HG03460 (cell line): ENCODE data around the gene MON1B.
"Not testable (repeated sequence)": the region's sequence is repeated elsewhere in the genome, so short reads cannot be mapped to it uniquely, and the experiment has no call there.

Experiments
- ATAC-seq: cut with Tn5 transposase; IDR thresholded peaks from one replicate; pipeline ENCODE4 v1.9.1; 2021; ENCODE audit not compliant: unreplicated experiment

The MON1B gene

GRCh38 chr16:77190478-77191258, at the start of gene MON1B:
Gene MON1B (plus strand): TSS chr16:77191190. CDS start chr16:77191486, 296 bp downstream.
- peak; percentile 96 for ATAC-seq

DNA sequence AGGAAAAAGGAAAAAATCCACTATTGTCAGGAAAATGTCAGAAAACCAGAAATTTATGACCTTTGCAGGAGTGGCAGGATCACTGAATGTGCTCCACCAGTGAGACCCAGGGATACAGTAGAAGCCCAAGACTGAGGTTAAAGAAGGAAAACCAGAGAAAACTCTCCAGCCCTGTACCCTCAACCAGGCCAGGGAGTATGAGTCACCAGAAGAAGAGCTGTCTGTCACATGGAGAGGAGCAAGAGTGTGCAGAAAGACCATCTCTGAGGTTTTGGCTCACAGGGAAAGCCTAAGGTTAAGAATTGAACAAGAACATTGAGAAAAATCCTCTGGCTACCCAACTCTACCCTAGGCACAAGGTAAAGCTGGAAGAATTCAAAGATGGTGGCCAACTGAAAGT, 47.6 kb upstream of the MON1B start:
- ATAC-seq = no peak

DNA sequence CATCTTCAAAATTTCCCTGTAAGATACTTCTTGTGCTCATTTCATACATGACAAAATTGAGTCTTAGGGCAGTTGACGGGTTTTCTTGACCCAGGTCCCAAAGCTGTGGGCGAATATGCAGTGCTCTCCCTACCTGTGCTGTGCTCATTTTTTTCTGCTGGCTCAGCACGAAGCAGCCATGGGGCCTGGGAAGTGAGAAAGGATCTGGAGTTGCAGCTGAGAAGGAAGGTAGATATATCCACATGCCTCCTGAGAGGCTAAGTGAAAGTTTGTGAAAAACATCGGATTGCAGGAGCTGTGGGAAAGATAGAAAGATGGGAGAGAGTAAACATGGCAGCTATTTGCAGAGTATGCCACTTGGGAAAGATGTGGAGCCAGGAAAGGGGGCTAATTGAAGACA, 42.9 kb upstream of the MON1B start:
- ATAC-seq = no peak

GRCh38 chr16:77157346-77158058, 33.5 kb upstream of the MON1B start:
- ATAC-seq = no peak

- ATAC-seq = no peak
Observed at GRCh38 chr16:77158293-77158692, 32.7 kb upstream of the MON1B start.

GRCh38 chr16:77165006-77165405, 26.0 kb upstream of the MON1B start:
- no peak for ATAC-seq

- not testable (repeated sequence) for ATAC-seq
Observed at GRCh38 chr16:77165536-77166236, 25.3 kb upstream of the MON1B start.

DNA sequence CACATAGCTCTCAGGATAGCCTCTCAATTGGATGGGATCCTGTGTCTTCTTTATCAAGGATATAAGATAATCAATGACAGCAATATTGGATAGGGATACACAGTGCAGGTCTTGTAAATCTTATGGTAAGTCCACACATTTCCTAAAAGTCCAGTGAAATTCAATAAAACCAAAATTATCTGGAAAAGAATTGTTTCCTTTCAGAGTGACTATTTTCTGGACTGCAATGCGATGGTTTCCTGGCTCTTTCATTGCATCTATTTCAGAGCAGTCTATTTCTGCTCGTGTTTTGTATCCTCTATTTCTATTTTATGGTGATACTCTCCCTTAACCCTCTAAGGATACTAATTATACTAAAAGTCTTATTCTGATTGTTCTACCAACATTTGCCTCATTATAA, 24.3 kb upstream of the MON1B start:
- no peak for ATAC-seq

DNA sequence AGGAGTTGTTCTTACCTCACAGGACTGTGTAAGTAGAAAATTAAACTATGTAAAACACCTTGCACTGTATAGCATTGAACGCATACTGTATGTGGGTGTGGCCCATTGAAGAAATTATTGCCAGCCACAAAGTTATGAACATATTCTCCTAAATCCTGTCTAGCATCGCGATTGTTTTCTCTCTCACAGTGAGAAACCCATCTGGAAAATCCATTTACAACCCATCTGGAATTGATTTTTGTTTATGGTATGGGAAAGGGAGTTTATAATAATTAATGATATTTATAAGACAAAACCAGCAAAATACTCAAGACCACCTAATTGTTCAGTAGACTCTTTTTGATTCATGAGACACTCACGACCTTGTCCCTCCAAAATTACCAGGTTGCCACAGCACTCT, 22.1 kb upstream of the MON1B start:
- no peak for ATAC-seq

DNA sequence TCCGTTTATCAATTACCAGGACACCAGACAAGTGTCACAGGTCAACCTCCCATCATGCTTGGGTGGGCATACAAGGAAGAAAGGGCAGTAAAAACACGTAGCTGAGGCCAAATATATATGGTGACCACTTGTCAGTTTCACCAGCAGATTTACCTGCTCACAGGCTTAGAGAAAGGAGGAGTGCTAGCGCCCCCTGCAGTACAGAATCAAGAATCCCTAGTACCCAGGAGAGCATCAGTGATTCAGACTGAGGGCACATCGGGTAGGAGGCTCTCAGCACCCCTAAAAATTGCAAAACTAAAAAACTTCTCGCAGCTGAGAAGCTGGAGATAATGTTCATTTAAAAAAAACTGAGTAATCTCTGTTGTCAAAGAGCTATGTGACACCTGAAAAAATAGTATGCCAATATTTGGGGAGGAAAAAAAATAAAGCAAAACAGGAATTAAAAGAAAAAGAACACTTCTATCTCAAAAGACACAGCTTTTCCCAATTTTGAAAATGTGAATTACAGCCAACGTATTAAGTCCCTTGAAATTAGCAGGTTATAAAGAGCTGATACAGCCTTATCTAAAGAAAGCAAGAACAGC, 21.2 kb upstream of the MON1B start:
- no peak for ATAC-seq

- no peak for ATAC-seq
Observed at GRCh38 chr16:77170805-77171204, 20.2 kb upstream of the MON1B start.

DNA sequence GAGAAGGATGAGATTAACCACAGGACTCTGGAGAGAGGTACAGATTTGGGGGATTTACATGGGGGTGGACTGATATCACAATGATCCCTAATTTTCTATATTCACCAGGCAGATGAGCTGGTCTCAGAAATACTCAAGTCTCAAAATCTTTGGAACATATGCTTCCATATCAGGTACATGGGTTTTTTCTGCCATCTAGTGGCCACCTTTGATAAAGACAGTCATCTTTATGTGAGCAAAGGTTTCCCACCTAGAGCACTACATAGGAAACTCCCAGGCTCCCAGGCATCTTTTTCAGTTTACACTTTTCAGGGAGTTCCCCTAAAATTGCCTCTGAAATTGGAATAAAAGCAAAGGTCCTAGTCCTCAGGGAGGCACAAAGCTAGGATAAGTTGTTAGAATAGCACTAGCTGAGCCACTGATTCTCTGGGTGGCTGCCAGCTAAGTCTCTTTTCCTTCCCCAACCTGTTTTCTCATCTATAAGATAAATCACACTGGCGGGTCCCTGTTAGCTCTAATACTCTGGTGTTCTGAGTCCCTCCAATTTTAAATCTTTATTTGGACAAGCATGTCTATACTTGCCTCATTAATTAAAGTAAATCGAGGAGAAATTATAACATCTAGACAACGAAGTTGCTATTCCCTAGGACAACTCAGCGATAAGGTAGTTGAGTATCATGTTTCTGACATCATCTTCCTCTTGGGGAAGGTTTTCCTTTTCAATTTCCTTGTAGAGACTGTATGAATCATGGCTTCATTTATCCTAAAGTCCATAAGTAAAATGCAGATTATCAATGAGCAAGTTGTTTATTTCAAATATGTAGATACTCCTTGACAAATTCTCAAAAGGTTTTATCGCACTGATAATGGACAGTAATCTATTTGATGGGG, 19.0 kb upstream of the MON1B start:
- peak; percentile 83 for ATAC-seq

GRCh38 chr16:77172951-77173350, 18.0 kb upstream of the MON1B start:
- ATAC-seq = no peak

- no peak for ATAC-seq
Observed at GRCh38 chr16:77183137-77183536, 7.9 kb upstream of the MON1B start.

DNA sequence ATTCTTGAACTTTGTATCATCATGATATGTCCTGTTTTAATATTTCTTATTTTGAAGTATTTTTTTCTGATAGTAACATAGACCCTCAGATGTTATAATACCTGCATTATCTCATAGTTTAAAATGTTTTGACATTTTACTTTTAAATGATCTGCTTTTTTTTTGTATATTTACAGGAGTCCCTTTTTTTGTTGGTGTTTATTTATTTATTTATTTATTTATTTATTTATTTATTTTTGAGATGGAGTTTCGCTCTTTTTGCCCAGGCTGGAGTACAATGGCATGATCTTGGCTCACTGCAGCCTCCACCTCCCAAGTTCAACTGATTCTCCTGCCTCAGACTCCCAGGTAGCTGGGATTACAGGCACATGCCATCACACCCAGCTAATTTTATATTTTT, 4.7 kb upstream of the MON1B start:
- ATAC-seq = not testable (repeated sequence)

- peak; percentile 2 for ATAC-seq
Observed at GRCh38 chr16:77190190-77190477, 856 bp upstream of the MON1B start.

- ATAC-seq = peak; percentile 0
Observed at GRCh38 chr16:77191259-77191969, 424 bp downstream of the MON1B start.

GRCh38 chr16:77193377-77193776, 2.4 kb downstream of the MON1B start:
- no peak for ATAC-seq

DNA sequence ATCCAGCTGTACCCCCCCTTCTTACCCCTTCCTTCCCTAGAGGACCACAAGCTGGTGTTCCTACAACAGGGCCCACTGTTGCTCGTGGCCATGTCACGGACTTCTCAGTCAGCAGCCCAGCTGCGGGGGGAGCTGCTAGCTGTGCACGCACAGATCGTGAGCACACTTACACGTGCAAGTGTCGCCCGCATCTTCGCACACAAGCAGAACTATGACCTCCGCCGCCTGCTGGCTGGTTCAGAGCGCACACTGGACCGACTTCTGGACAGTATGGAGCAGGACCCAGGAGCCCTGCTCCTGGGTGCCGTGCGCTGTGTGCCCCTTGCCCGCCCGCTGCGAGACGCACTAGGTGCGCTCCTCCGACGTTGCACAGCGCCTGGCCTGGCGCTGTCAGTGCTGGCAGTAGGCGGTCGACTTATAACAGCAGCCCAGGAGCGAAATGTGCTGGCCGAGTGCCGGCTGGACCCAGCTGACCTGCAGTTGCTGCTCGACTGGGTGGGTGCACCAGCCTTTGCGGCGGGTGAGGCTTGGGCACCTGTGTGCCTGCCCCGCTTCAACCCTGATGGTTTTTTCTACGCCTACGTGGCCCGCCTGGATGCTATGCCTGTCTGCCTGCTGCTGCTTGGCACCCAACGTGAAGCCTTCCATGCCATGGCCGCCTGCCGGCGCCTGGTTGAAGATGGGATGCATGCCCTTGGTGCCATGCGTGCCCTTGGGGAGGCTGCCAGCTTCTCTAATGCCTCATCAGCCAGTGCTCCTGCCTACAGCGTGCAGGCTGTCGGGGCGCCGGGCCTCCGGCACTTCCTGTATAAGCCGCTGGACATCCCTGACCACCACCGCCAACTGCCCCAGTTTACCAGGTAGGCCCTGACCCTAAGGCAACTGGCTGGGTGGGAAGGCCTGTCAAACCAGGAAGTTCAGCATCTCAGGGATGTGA, 3.6 kb downstream of the MON1B start:
- no peak for ATAC-seq
